GM18499 (cell line): ENCODE measurements around the gene FASTKD1.

Experiments used
- ATAC-seq: cut with Tn5 transposase; IDR thresholded peaks from one replicate; pipeline ENCODE4 v1.9.1; 2021; ENCODE audit warnings: moderate number of reproducible peaks; ENCODE audit not compliant: insufficient read depth, unreplicated experiment

Gene FASTKD1

DNA sequence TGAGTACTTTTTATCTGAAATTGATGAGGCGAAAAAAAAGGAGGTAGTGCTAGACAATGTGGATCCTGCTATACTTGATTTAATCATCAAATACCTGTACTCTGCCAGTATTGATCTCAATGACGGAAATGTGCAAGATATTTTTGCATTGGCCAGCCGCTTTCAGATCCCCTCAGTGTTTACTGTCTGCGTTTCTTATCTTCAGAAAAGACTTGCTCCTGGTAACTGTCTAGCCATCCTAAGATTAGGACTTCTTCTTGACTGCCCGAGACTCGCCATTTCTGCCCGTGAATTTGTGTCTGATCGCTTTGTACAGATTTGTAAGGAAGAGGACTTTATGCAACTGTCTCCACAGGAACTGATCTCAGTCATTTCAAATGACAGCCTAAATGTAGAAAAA lies 63.7 kb downstream of the FASTKD1 start:
- no peak for ATAC-seq

DNA sequence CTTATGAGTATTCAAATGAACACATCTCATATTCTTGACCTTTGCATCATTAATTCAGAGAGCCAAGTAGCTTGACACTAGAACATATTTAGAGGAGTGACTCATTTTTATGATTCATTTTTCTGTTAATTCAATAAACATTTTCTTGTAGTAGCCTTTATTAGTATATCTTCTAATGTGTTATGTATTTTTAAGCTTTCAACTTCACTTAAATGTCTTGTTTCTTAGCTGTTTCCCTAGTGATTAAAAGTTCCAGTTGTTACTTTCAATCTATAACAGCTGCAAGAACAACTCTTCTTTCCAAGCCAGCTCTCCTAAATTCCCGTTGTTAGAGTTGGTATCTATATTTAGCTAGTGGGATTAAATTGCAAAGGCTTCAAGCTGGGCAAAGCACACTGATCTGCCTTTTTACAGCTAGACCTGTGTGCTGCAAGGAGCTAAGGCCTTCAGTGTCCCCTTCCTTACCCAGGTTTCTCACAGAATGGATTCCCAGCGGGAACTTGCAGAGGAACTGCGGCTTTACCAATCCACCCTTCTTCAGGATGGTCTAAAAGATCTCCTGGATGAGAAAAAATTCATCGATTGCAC lies 64.3 kb downstream of the FASTKD1 start, which contains the start of gene KLHL41:
Gene KLHL41 (plus strand): TSS at position 405 of the 588 bp plus-strand sequence. CDS start 77 bp downstream, at position 482.
- no peak for ATAC-seq

DNA sequence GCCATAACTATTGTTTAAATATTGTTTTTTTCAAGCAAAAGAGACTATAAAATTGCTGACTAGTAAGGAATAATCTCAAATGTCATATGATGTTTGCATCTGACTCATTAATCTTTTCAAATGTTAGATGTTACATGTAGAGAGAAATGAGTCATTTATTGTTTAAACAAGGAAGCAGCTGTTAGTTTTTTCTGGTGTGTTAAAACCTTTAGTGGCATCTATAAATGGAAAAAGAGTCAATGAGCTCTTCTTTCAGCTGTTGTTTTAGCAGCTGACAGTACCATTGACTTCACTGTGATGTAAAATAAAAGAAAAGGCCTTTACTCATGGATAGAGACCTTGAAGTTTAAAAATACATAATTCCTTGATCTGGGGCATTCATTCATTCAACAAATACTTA lies 66.0 kb downstream of the FASTKD1 start:
- no peak for ATAC-seq

DNA sequence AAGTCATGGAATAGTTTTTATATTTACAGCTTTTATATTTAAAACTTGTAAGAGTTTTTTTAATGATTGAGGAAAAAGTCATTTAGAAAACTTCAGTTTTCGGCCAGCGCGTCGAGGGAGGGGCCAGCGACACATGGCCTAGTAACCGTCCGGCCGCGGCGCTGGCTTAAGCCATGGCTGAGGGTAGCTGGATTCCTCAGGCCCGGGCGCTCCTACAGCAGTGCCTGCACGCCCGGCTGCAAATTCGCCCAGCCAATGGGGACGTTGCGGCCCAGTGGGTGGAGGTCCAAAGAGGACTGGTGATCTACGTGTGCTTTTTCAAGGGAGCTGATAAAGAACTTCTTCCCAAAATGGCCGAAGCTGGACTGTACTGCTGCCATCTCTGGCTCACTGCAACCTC lies 69.0 kb downstream of the FASTKD1 start:
- ATAC-seq: no peak

DNA sequence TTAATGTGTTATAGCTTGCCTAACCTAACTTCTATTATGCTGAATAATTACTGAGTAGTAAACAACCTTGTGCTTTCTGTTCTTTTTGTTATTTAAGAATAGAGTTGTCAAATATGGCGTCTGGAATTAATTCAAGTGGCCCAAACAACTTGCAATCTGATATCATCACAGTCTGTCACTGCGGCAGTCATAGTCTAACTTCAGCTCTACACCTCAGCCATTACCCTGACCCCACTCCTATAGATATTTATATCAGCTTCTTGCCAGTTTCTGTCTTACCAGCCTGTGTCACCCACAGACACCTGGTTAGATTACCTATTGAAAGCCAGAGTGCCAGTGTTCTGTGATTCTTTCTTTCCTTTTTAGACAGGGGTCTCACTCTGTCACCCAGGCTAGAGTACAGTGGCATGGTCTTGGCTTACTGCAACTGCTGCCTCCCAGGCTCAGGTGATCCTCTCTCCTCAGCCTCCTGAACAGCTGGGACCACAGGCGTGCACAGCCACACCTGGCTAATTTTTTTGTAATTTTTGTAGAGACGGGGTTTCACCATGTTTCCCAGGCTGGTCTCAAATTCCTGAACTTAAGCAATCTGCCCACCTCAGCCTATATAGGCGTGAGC lies 78.2 kb downstream of the FASTKD1 start:
- ATAC-seq: no peak

DNA sequence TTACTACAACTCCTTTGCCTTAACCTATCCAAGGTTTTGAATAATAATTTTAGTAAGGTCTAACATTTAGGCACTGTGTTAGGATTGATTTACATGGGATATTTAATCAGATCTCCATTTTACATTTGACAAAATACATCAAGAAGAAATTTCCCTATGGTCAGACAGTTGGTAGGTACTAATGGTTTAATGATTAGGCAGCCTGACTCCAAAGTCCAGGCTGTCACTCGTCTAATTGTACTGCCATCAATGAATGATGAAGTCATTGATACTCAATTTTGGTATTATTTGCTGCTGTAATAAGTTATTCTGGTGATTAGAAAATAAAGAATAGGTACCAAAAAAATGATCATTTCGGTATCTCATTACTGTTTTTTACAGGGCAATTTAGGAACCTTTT lies 80.3 kb downstream of the FASTKD1 start:
- no peak for ATAC-seq

DNA sequence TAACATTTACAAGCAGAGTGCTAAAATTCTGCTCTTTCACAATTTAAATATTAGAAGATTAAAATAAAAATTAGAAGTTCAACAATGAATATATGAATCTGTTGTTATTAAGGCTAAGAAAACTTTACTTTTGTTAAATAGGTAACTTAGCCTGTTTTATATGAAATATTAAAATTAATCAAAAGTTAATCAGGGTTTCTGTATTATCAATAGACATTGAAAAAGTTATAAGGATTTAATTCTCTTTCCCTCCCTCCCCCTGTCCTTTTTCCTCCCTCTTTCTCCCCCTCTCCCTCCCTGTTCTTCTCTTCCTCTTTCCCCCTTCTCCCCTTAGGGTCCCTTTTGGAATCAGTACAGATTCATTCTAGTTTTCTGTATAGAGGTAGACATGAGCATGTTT lies 82.3 kb downstream of the FASTKD1 start:
- ATAC-seq: no peak

DNA sequence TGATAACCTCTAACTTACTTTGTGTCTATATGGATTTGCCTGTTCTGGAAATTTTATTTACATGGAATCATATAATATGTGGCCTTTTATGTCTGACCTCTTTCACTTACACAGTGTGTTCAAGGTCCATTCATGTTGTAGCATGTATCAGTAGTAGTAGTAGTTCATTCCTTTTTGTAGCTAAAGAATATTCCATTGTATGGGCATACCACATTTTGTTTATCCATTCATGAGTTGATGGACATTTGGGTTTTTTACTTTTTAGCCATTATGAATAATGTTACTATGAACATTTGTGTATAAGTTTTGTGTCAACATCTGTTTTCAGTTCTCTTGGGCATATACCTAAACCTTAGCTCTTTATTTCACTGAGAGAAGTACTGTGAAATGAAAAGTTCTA lies 82.8 kb downstream of the FASTKD1 start:
- no peak for ATAC-seq

DNA sequence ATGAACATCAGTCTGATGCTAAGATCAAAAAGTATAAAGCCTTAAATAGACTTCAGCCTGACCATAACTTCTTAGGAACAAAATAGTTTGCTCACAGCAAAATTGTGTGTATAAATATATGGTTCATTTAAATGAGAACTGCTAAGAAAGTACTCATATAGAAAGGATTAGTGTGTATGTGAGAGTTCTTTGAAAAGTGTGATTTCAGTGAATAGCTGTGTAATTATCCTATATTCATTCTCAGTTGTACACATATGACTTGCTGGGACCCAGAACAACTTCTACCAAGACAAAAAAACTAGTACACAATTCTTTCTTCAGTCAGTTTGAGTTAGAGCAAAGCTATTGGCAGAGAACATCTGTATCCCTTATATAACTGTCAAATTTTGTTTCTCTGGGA lies 87.2 kb downstream of the FASTKD1 start:
- no peak for ATAC-seq

DNA sequence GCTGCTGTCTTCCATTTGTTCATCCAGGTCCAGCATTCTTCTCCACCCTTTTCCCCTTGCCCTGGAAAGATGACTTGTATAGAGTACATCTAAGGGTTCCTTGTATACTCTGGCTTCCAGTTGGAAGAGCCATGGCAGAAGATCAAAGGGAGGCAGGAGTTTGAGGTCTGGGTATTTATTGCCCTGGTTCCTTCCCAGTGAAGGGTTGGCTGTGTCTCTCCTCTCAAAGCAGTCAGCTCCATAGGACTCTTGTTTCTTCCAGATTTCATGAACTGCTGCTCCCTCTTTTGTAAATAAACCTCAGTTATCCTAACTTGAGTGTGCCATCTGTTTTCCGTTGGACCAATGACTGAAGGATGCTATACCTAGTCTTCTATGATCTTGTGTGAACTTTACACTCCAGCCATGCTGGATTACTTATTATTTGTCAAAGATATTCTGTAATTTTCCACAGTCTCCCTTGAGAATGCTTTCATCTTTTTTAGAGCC lies 88.0 kb downstream of the FASTKD1 start:
- ATAC-seq: no peak

DNA sequence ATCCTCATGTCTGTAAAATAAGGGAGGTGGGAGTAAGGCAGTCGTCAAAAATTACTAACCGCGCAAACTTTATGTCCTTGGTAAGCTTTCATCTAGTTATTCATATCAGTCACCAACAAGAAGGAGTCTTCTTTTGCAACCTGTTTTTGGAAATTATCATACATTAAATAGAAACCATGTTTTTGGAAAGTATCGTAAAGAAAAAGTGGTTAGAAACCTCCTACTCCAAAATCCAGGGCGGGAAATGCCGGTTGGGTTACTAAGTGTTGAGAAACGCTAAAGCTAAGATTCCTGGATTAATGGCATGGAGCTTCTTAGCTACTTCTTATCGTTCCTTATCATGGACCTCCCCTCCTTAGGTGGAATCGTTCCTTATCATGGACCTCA lies 93.6 kb downstream of the FASTKD1 start:
- ATAC-seq: no peak
